C4-2B (cell line): ENCODE measurements around the gene SUMO4.
A peak's percentile ranks its signal among the peaks of the same experiment; 100 is the strongest.

ENCODE experiments used
- H3K27ac ChIP-seq: fragments of 450-650 bp; 2 replicates; pipeline ENCODE4 v1.5.1; 2017
- CTCF ChIP-seq: fragments of 450-650 bp; conservative IDR thresholded peaks from 2 replicates; pipeline ENCODE4 v1.5.1; 2017; ENCODE audit warnings: mild to moderate bottlenecking
- ZFX ChIP-seq: fragments of 450-650 bp; IDR thresholded peaks from 2 replicates; pipeline ENCODE4 v1.6.1; 2017

SUMO4 gene

DNA sequence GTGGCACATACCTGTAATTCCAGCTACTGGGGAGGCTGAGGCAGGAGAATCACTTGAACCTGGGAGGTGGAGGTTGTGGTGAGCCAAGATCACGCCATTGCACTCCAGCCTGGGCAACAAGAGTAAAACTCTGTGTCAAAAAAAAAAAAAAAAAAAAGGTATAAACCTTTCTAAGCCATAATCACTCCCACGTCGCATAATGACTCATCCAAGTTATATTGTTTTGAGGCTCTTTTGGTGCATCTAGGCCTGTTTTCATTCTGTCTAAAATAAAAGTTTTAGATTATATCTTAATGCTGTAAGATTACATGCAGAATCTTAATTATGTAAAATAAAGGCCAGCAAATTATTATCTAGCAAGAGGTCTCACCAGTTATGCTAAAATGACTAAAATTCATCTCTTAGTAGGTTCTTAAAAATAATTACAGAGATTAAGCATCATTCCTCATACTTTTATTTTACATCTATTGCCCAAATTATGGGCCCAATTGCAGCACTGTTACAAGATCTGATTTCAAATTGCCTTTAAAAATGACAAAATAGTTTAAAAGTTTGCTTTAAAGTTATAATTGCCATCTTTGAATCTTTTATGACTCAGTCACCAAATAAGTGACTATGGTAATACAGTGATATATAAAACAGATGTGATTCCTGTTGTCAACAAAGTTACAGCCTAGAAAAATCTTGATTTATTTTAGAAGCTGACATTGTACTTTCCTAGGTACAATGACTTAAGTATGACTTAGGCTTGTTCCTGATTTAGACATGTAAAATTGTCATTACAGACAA lies 10.4 kb upstream of the SUMO4 start:
- TF ChIP-seq CTCF (no peak), ZFX (no peak)
- peak overlapping the region; percentile 43 for H3K27ac ChIP-seq

DNA sequence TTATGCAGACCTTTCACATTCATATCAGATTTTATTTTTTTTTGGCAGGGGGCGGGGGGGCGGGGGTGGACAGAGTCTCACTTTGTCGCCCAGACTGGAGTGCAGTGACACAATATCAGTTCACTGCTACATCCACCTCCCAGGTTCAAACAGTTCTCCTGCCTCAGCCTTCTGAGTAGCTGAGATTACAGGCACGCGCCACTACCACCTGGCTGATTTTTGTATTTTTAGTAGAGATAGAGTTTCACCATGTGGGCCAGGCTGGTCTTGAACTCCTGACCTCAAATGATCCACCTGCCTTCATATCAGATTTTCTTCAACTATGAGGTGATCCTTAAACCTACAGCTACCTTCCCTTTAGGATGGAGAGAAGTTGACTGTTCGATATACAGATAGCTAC lies 8.0 kb upstream of the SUMO4 start:
- H3K27ac ChIP-seq = no peak overlapping the region
- TF ChIP-seq ZFX = no peak
- TF ChIP-seq CTCF = no peak

- TF ChIP-seq CTCF = no peak
- no peak for TF ChIP-seq ZFX
- no peak overlapping the region for H3K27ac ChIP-seq
These were observed 7.5 kb upstream of the SUMO4 start for GRCh38 chr6:149392535-149392934.

DNA sequence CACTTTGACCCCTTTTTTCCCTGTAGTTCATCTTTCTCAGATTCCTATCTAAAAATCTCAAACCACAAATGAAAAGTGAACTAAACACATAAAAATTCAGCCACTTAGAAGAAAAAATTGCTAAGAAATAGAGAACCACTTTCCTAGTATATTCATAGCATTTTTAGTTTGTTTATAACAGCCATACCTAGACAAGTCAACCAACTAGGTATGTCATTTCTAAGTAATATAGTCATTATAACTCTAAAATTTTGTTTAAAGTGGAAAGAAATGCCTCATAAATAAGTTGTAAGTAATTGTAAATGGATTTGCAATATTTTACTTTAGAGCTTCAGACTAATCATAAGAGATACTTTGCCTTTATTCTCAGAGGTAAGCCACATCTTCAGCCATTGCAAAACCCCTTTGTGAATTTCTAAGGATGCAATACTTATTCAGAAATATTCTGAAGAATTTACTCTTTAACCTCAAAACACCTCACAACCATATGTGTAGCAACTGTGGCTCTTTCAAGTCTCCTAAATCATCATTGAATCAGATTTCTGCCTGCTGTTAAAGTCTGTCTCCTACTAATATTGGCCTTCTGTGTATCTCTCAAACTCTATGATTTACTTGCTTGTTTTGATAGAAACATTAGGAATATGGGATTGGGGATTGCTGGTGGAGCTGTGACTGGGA lies 6.9 kb upstream of the SUMO4 start:
- TF ChIP-seq ZFX (no peak), CTCF (no peak)
- no peak overlapping the region for H3K27ac ChIP-seq

DNA sequence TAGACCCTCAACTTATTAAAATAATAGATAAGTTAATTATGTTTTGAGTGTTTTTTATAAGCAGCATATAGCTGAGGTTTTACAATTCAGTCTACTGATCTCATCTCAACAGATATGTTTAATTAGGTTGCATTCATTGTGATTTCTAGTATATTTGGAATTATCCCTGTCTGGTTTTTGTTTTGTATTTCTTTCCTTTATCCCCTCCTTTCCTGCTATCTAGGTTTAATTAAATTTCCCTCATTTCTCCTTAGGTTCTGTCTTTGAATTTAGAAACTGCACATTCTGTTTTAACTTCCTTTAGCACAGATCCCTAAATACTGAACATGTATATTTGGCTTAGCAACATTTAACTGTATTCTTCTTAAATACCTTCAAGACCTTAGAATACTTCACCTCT lies 4.9 kb upstream of the SUMO4 start:
- no peak overlapping the region for H3K27ac ChIP-seq

DNA sequence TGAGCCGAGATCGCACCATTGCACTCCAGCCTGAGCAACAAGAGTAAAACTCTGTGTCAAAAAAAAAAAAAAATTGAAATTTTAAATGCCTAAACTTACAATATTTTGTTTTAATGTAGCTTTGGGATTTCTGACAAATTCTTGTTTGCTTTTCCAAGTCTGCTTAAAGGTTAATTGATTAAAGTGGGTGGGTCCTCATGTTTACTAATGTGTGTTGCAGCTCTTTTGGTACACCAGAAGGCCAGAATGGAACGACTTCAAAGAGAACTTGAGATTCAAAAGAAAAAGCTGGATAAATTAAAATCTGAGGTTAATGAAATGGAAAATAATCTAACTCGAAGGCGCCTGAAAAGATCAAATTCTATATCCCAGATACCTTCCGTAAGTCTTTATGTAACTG lies 2.7 kb upstream of the SUMO4 start:
- H3K27ac ChIP-seq = no peak overlapping the region
- TF ChIP-seq ZFX = no peak
- no peak for TF ChIP-seq CTCF

More for the DNA sequence above, 4.9 kb upstream of the SUMO4 start:
- TF ChIP-seq ZFX (no peak), CTCF (no peak)

DNA sequence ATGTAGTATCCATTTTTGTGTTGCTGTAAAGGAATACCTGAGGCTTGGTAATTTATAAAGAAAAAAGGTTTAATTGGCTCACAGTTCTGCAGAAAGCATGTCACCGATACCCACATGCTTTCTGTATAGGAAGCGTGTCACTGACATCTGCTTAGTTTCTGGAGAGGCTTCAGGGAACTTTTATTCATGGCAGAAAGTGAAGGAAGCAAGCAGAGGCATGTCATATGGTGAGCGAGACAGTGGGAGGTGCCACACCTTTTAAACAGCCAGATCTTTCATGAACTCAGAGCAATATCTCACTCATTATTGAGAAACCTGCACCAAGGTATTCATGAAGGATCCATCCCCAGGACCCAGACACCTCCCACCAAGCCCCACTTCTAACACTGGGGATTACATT lies 3.5 kb downstream of the SUMO4 start:
- H3K27ac ChIP-seq = no peak overlapping the region
- TF ChIP-seq CTCF (no peak), ZFX (no peak)
